HCT116 (cell line): Measurements from ENCODE around the gene SDCCAG8. TPM values are rescaled to one million over a fixed set of nuclear protein-coding genes. Genes with fewer than 3 reads are reported as not detected.

Experiments
- ATAC-seq: fragments of 200-7000 bp; cut with Tn5 transposase; 2 replicates; pipeline ENCODE4 v1.9.1; 2020; ENCODE audit warnings: mild to moderate bottlenecking, moderate library complexity
- BruUV-seq: library from RNA; stranded (reverse); fragments of 400-500 nt; replicated peaks from 2 replicates; lab custom pipeline; 2021; lab: Mats Ljungman, UMichigan
- CTCF ChIA-PET: fragments of 300-600 bp; sonication (Branson Sonifier 250); formaldehyde crosslinking; loops from one replicate; lab custom pipeline; 2021; ENCODE audit warnings: antibody characterized with exemption; lab: Charles Lee
- POLR2A ChIA-PET: fragments of 300-600, 350-600 bp; sonication (Branson Sonifier 250); formaldehyde crosslinking; loops from one replicate; lab custom pipeline; 2021; ENCODE audit warnings: antibody characterized with exemption; lab: Charles Lee
- RAD21 ChIA-PET, 2 experiments: fragments of 300-600 bp; sonication (Branson Sonifier 250); formaldehyde crosslinking; loops; one replicate each; lab custom pipeline; 2023; ENCODE audit warnings: low total read pairs in 2 of 2; ENCODE audit not compliant: uncharacterized antibody in 2 of 2, unreplicated experiment in 2 of 2, low non-redundant PET in 1 of 2; lab: Charles Lee
- DNase-seq: peaks from one replicate; pipeline ENCODE4 v3.0.0-alpha.2; 2010; ENCODE audit warnings: low read depth, low spot score
- H2AFZ ChIP-seq: fragments of 200-600 bp; shearing (Covaris generic), sonication (generic); 2 replicates; pipeline ENCODE4 v1.6.1; 2017; ENCODE audit warnings: low read depth, mixed run types, mixed read lengths, antibody characterized with exemption, low read length; ENCODE audit not compliant: poor library complexity, severe bottlenecking
- H3K27ac ChIP-seq: 2 replicates; pipeline ENCODE4 v1.5.1; 2012; ENCODE audit warnings: low read depth, low read length
- H3K27me3 ChIP-seq: fragments of 200-600 bp; sonication (generic); 2 replicates; pipeline ENCODE4 v1.6.1; 2016; ENCODE audit warnings: mixed run types, low read length, mixed read lengths; ENCODE audit not compliant: insufficient read depth
- H3K36me3 ChIP-seq, 2 experiments: fragments of 200-500 bp in 1 of 2; fragments of 200-600 bp in 1 of 2; sonication (Bioruptor generic) in 1 of 2; sonication (generic) in 1 of 2; 2 replicates each; pipeline versions ENCODE4 v1.5.1 to v1.6.1; 2014 to 2016; ENCODE audit warnings: low read length in 2 of 2, inconsistent platforms in 1 of 2, mixed read lengths in 1 of 2, mixed run types in 1 of 2; ENCODE audit not compliant: insufficient read depth in 2 of 2, control insufficient read depth in 1 of 2
- H3K4me1 ChIP-seq, 2 experiments: fragments of 200-600 bp in 1 of 2; sonication (generic) in 1 of 2; 2 replicates each; pipeline versions ENCODE4 v1.5.1 to v1.6.1; 2012 to 2017; ENCODE audit warnings: low read length in 2 of 2, inconsistent platforms in 1 of 2, mild to moderate bottlenecking in 1 of 2, mixed read lengths in 1 of 2, mixed run types in 1 of 2, moderate library complexity in 1 of 2; ENCODE audit not compliant: insufficient read depth in 2 of 2, control insufficient read depth in 1 of 2
- H3K4me2 ChIP-seq: fragments of 200-600 bp; sonication (generic); 2 replicates; pipeline ENCODE4 v1.6.1; 2017; ENCODE audit warnings: mixed run types, low read length, mixed read lengths
- H3K4me3 ChIP-seq, 2 experiments: fragments of 200-600 bp in 1 of 2; sonication (generic) in 1 of 2; replicated peaks in 1 of 2; 2 replicates each; pipeline ENCODE4 v1.5.1; 2011 to 2016; ENCODE audit warnings: low read length in 2 of 2, control low read depth in 1 of 2, low read depth in 1 of 2, mild to moderate bottlenecking in 1 of 2, mixed read lengths in 1 of 2, mixed run types in 1 of 2
- H3K79me2 ChIP-seq: fragments of 200-600 bp; sonication (generic); 2 replicates; pipeline ENCODE4 v1.6.1; 2017; ENCODE audit warnings: mild to moderate bottlenecking, mixed run types, low read length, moderate library complexity, mixed read lengths; ENCODE audit not compliant: insufficient read depth
- H3K9ac ChIP-seq: fragments of 200-600 bp; sonication (generic); 2 replicates; pipeline ENCODE4 v1.6.1; 2016; ENCODE audit warnings: low read length, mixed read lengths
- H3K9me2 ChIP-seq: fragments of 200-600 bp; sonication (generic), shearing (Covaris generic); 2 replicates; pipeline ENCODE4 v1.6.1; 2017; ENCODE audit warnings: mixed run types, mild to moderate bottlenecking, moderate library complexity; ENCODE audit not compliant: insufficient read depth
- H3K9me3 ChIP-seq, 2 experiments: fragments of 200-500 bp in 1 of 2; fragments of 200-600 bp in 1 of 2; sonication (Bioruptor generic) in 1 of 2; sonication (generic) in 1 of 2; 2 replicates each; pipeline ENCODE4 v1.6.1; 2014 to 2017; ENCODE audit warnings: low read length in 2 of 2, mixed read lengths in 2 of 2, inconsistent platforms in 1 of 2, low read depth in 1 of 2, mild to moderate bottlenecking in 1 of 2, mixed run types in 1 of 2, moderate library complexity in 1 of 2; ENCODE audit not compliant: control insufficient read depth in 1 of 2, insufficient read depth in 1 of 2
- H4K20me1 ChIP-seq: fragments of 200-600 bp; sonication (generic), shearing (Covaris generic); 2 replicates; pipeline ENCODE4 v1.6.1; 2017; ENCODE audit warnings: mixed run types, mild to moderate bottlenecking, moderate library complexity; ENCODE audit not compliant: insufficient read depth
- ATF3 ChIP-seq: IDR thresholded peaks from 2 replicates; pipeline ENCODE4 v1.6.1; 2012
- CBX3 ChIP-seq: IDR thresholded peaks from 2 replicates; pipeline ENCODE4 v1.6.1; 2012; ENCODE audit warnings: low read depth
- CEBPB ChIP-seq: IDR thresholded peaks from 2 replicates; pipeline ENCODE4 v1.6.1; 2012; ENCODE audit warnings: low read depth
- EGR1 ChIP-seq: IDR thresholded peaks from 2 replicates; pipeline ENCODE4 v1.6.1; 2012; ENCODE audit warnings: low read depth
- ELF1 ChIP-seq: IDR thresholded peaks from 2 replicates; pipeline ENCODE4 v1.6.1; 2012; ENCODE audit warnings: low read depth, borderline replicate concordance
- EZH2 ChIP-seq: fragments of 200-600 bp; sonication (generic); IDR thresholded peaks from 2 replicates; pipeline ENCODE4 v1.6.1; 2017; ENCODE audit warnings: antibody characterized with exemption, mixed run types
- EZH2phosphoT487 ChIP-seq: fragments of 200-600 bp; IDR thresholded peaks from 2 replicates; pipeline ENCODE4 v1.6.1; 2018; ENCODE audit warnings: antibody characterized with exemption, borderline replicate concordance
- FOSL1 ChIP-seq: IDR thresholded peaks from 2 replicates; pipeline ENCODE4 v1.6.1; 2012; ENCODE audit warnings: low read depth
- JUND ChIP-seq: IDR thresholded peaks from 2 replicates; pipeline ENCODE4 v1.6.1; 2012
- POLR2A ChIP-seq: IDR thresholded peaks from 2 replicates; pipeline ENCODE4 v1.7.0; 2011; ENCODE audit warnings: borderline replicate concordance; ENCODE audit not compliant: insufficient read depth, insufficient read length; ENCODE audit errors: extremely low read depth
- RAD21 ChIP-seq: IDR thresholded peaks from 2 replicates; pipeline ENCODE4 v1.6.1; 2012; ENCODE audit warnings: low read depth, mild to moderate bottlenecking
- SRF ChIP-seq: IDR thresholded peaks from 2 replicates; pipeline ENCODE4 v1.6.1; 2012; ENCODE audit warnings: low read depth
- YY1 ChIP-seq: IDR thresholded peaks from 2 replicates; pipeline ENCODE4 v1.6.1; 2011; ENCODE audit warnings: low read length, low read depth, moderate library complexity, mild to moderate bottlenecking; ENCODE audit not compliant: insufficient replicate concordance; ENCODE audit errors: extremely low read depth
- ZFX ChIP-seq: fragments of 450-650 bp; IDR thresholded peaks from 2 replicates; pipeline ENCODE4 v1.6.1; 2017
- ZNF274 ChIP-seq: fragments of 200-500 bp; sonication (Bioruptor generic); IDR thresholded peaks from 2 replicates; pipeline ENCODE4 v1.6.1; 2014; ENCODE audit warnings: mild to moderate bottlenecking, low read depth, low read length, inconsistent platforms
- intact Hi-C: fragments of 100-400 bp; cut with micrococcal nuclease; formaldehyde crosslinking; loops from 2 replicates; pipeline ENCODE4 v1.10.0; 2022
- total RNA-seq: library from RNA; stranded (reverse); gene quantifications from one replicate; pipeline ENCODE4 v1.2.1, GENCODE V29; 2021; ENCODE audit not compliant: unreplicated experiment
- TF ChIP-seq, protein P1 (sequence below): IDR thresholded peaks from 2 replicates; pipeline ENCODE4 v1.6.1; 2012
- TF ChIP-seq, protein P2 (sequence below): IDR thresholded peaks from 2 replicates; pipeline ENCODE4 v1.6.1; 2012; ENCODE audit warnings: low read depth
- TF ChIP-seq, protein P3 (sequence below), 3 experiments: fragments of 200-600 bp in 1 of 3; sonication (generic) in 1 of 3; IDR thresholded peaks in 2 of 3; conservative IDR thresholded peaks in 1 of 3; 2 replicates each; pipeline ENCODE4 v1.5.1; 2012 to 2017; ENCODE audit warnings: low read depth in 2 of 3, low read length in 2 of 3, antibody characterized with exemption in 1 of 3, borderline replicate concordance in 1 of 3, control low read depth in 1 of 3, mild to moderate bottlenecking in 1 of 3, mixed read lengths in 1 of 3, mixed run types in 1 of 3, moderate library complexity in 1 of 3; ENCODE audit not compliant: insufficient read depth in 1 of 3
- TF ChIP-seq, protein P4 (sequence below): IDR thresholded peaks from 2 replicates; pipeline ENCODE4 v1.6.1; 2011; ENCODE audit warnings: mild to moderate bottlenecking, low read length, moderate library complexity; ENCODE audit not compliant: insufficient replicate concordance; ENCODE audit errors: extremely low read depth

The SDCCAG8 gene
- total RNA-seq, 1 experiment from 2014 or later, result 38.2 TPM

- Histone ChIP-seq H3K79me2 (no peaks in the 10 kb centered on the region), H3K9me3 (no peaks in the 10 kb centered on the region), H3K9me2 (no peaks in the 10 kb centered on the region; the same call in 1 of the 2 replicates), H2AFZ (no peak overlapping the region), H3K9ac (no peak overlapping the region)
- DNase-seq, result no peak
- RAD21 ChIA-PET, result no interaction called here
- TF ChIP-seq POLR2A (no peak), YY1 (no peak), RAD21 (no peak), JUND (no peak), ZFX (no peak), EZH2 (no peak), ELF1 (no peak), EZH2phosphoT487 (no peak), FOSL1 (no peak), CEBPB (no peak), ZNF274 (no peak), SRF (no peak), ATF3 (no peak), CBX3 (no peak), EGR1 (no peak)
- TF ChIP-seq, protein P1, sequence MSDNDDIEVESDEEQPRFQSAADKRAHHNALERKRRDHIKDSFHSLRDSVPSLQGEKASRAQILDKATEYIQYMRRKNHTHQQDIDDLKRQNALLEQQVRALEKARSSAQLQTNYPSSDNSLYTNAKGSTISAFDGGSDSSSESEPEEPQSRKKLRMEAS, result no peak
- TF ChIP-seq, protein P2, sequence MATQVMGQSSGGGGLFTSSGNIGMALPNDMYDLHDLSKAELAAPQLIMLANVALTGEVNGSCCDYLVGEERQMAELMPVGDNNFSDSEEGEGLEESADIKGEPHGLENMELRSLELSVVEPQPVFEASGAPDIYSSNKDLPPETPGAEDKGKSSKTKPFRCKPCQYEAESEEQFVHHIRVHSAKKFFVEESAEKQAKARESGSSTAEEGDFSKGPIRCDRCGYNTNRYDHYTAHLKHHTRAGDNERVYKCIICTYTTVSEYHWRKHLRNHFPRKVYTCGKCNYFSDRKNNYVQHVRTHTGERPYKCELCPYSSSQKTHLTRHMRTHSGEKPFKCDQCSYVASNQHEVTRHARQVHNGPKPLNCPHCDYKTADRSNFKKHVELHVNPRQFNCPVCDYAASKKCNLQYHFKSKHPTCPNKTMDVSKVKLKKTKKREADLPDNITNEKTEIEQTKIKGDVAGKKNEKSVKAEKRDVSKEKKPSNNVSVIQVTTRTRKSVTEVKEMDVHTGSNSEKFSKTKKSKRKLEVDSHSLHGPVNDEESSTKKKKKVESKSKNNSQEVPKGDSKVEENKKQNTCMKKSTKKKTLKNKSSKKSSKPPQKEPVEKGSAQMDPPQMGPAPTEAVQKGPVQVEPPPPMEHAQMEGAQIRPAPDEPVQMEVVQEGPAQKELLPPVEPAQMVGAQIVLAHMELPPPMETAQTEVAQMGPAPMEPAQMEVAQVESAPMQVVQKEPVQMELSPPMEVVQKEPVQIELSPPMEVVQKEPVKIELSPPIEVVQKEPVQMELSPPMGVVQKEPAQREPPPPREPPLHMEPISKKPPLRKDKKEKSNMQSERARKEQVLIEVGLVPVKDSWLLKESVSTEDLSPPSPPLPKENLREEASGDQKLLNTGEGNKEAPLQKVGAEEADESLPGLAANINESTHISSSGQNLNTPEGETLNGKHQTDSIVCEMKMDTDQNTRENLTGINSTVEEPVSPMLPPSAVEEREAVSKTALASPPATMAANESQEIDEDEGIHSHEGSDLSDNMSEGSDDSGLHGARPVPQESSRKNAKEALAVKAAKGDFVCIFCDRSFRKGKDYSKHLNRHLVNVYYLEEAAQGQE, result no peak
- TF ChIP-seq, protein P3, sequence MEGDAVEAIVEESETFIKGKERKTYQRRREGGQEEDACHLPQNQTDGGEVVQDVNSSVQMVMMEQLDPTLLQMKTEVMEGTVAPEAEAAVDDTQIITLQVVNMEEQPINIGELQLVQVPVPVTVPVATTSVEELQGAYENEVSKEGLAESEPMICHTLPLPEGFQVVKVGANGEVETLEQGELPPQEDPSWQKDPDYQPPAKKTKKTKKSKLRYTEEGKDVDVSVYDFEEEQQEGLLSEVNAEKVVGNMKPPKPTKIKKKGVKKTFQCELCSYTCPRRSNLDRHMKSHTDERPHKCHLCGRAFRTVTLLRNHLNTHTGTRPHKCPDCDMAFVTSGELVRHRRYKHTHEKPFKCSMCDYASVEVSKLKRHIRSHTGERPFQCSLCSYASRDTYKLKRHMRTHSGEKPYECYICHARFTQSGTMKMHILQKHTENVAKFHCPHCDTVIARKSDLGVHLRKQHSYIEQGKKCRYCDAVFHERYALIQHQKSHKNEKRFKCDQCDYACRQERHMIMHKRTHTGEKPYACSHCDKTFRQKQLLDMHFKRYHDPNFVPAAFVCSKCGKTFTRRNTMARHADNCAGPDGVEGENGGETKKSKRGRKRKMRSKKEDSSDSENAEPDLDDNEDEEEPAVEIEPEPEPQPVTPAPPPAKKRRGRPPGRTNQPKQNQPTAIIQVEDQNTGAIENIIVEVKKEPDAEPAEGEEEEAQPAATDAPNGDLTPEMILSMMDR (IDR thresholded peaks at IDR 0.05 in 2 of 3, conservative IDR thresholded peaks at IDR 0.05 in 1 of 3; ENCODE audit: borderline replicate concordance in 1 of 3, insufficient read depth in 1 of 3, low read depth in 2 of 3, low read length in 2 of 3), result no peak
- TF ChIP-seq, protein P4, sequence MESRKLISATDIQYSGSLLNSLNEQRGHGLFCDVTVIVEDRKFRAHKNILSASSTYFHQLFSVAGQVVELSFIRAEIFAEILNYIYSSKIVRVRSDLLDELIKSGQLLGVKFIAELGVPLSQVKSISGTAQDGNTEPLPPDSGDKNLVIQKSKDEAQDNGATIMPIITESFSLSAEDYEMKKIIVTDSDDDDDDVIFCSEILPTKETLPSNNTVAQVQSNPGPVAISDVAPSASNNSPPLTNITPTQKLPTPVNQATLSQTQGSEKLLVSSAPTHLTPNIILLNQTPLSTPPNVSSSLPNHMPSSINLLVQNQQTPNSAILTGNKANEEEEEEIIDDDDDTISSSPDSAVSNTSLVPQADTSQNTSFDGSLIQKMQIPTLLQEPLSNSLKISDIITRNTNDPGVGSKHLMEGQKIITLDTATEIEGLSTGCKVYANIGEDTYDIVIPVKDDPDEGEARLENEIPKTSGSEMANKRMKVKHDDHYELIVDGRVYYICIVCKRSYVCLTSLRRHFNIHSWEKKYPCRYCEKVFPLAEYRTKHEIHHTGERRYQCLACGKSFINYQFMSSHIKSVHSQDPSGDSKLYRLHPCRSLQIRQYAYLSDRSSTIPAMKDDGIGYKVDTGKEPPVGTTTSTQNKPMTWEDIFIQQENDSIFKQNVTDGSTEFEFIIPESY, result no peak
- TF ChIP-seq, all 23 proteins: peak for 0
- no peak for ATAC-seq
- Histone ChIP-seq H4K20me1 (no peaks in the 10 kb centered on the region), H3K27me3 (no peaks in the 10 kb centered on the region), H3K27ac (no peak overlapping the region), H3K4me3 (no peak overlapping the region), H3K36me3 (no peaks in the 10 kb centered on the region), H3K4me2 (no peak overlapping the region), H3K4me1 (peaks cover 4 to 17% of the 10 kb centered on the region in 2 experiments; a peak in 2 of 4 replicates)
- BruUV-seq, result no TSS peak
- intact Hi-C loops, result no loop called here
- ChIA-PET CTCF (no interaction called here), POLR2A (no interaction called here)
Observed at GRCh38 chr1:243547891-243548290, 292.1 kb downstream of the SDCCAG8 start.
